PC-3 (cell line): Measurements from ENCODE around the gene PCNT. TPM values are rescaled to one million over a fixed set of nuclear protein-coding genes. Genes with fewer than 3 reads are reported as not detected.

ENCODE experiments used
- ATAC-seq: fragments of 200-7000 bp; cut with Tn5 transposase; 2 replicates; pipeline ENCODE4 v1.9.1; 2020; ENCODE audit warnings: mild to moderate bottlenecking, moderate library complexity
- BruUV-seq: library from RNA; stranded (reverse); fragments of 400-500 nt; replicated peaks from 2 replicates; lab custom pipeline; 2021; lab: Mats Ljungman, UMichigan
- CTCF ChIA-PET: fragments of 300-600 bp; sonication (Branson Sonifier 250); formaldehyde crosslinking; loops from one replicate; lab custom pipeline; 2022; ENCODE audit warnings: antibody characterized with exemption; lab: Charles Lee
- POLR2A ChIA-PET: fragments of 300-600 bp; sonication (Branson Sonifier 250); formaldehyde crosslinking; loops from one replicate; lab custom pipeline; 2022; ENCODE audit warnings: antibody characterized with exemption; ENCODE audit not compliant: unreplicated experiment; lab: Charles Lee
- DNase-seq: peaks from one replicate; pipeline ENCODE4 v3.0.0-alpha.2; 2015
- H2AFZ ChIP-seq: fragments of 300-600 bp; sonication (generic); 2 replicates; pipeline ENCODE4 v1.6.0; 2016; ENCODE audit warnings: antibody characterized with exemption, low read length
- H3F3A ChIP-seq: fragments of 300-600 bp; sonication (generic); one replicate; pipeline ENCODE4 v1.6.0; 2017; ENCODE audit warnings: antibody characterized with exemption, low read length, control low read depth, mild to moderate bottlenecking; ENCODE audit not compliant: unreplicated experiment
- H3K27ac ChIP-seq: fragments of 300-600 bp; sonication (generic); 2 replicates; pipeline ENCODE4 v1.5.1; 2016; ENCODE audit warnings: mild to moderate bottlenecking, low read length
- H3K27me3 ChIP-seq: fragments of 300-600 bp; sonication (generic); 2 replicates; pipeline ENCODE4 v1.6.1; 2016; ENCODE audit warnings: low read length, mixed read lengths
- H3K36me3 ChIP-seq: fragments of 300-600 bp; sonication (generic); 2 replicates; pipeline ENCODE4 v1.6.1; 2016; ENCODE audit warnings: low read depth, mixed run types, low read length, mixed read lengths
- H3K4me1 ChIP-seq: fragments of 300-600 bp; sonication (generic); 2 replicates; pipeline ENCODE4 v1.5.1; 2016; ENCODE audit warnings: low read length; ENCODE audit not compliant: insufficient read depth
- H3K4me2 ChIP-seq: fragments of 300-600 bp; sonication (generic); 2 replicates; pipeline ENCODE4 v1.6.0; 2016; ENCODE audit warnings: low read length
- H3K4me3 ChIP-seq: fragments of 300-600 bp; sonication (generic); 2 replicates; pipeline ENCODE4 v1.5.1; 2016; ENCODE audit warnings: mild to moderate bottlenecking, low read length, mixed read lengths
- H3K79me2 ChIP-seq: fragments of 300-600 bp; sonication (generic); 2 replicates; pipeline ENCODE4 v1.6.1; 2017; ENCODE audit warnings: low read length, mixed read lengths
- H3K9ac ChIP-seq: fragments of 300-600 bp; sonication (generic); 2 replicates; pipeline ENCODE4 v1.6.0; 2016; ENCODE audit warnings: mild to moderate bottlenecking, low read length
- H3K9me2 ChIP-seq: fragments of 300-600 bp; sonication (generic); replicated peaks from 2 replicates; pipeline ENCODE4 v1.6.1; 2016; ENCODE audit warnings: mixed run types, low read length, mixed read lengths
- H3K9me3 ChIP-seq: fragments of 300-600 bp; sonication (generic); 2 replicates; pipeline ENCODE4 v1.6.1; 2016; ENCODE audit warnings: low read length, mixed read lengths
- H4K20me1 ChIP-seq: fragments of 300-600 bp; sonication (generic); 2 replicates; pipeline ENCODE4 v1.6.1; 2016; ENCODE audit warnings: low read length, mixed read lengths
- EZH2 ChIP-seq: fragments of 300-600 bp; sonication (generic); IDR thresholded peaks from one replicate; pipeline ENCODE4 v1.6.1; 2017; ENCODE audit warnings: antibody characterized with exemption, mild to moderate bottlenecking, low read length; ENCODE audit not compliant: unreplicated experiment
- EZH2phosphoT487 ChIP-seq: fragments of 300-600 bp; sonication (generic); IDR thresholded peaks from 2 replicates; pipeline ENCODE4 v1.6.1; 2018; ENCODE audit warnings: mild to moderate bottlenecking, antibody characterized with exemption, low read length, borderline replicate concordance
- intact Hi-C: fragments of 100-400 bp; cut with micrococcal nuclease; formaldehyde crosslinking; loops from 2 replicates; pipeline ENCODE4 v1.9.0; 2023
- total RNA-seq: library from RNA; depleted of rRNA; stranded (reverse); fragments of >200 nt; gene quantifications from 2 replicates; pipeline ENCODE4 v1.2.3, GENCODE V29; 2014
- TF ChIP-seq, protein P1 (sequence below): fragments of 300-600 bp; sonication (generic); conservative IDR thresholded peaks from 2 replicates; pipeline ENCODE4 v1.5.1; 2017; ENCODE audit warnings: antibody characterized with exemption, low read depth, mild to moderate bottlenecking, low read length

The PCNT gene
- total RNA-seq, 1 experiment from 2014 or later, result 51.4 TPM

DNA sequence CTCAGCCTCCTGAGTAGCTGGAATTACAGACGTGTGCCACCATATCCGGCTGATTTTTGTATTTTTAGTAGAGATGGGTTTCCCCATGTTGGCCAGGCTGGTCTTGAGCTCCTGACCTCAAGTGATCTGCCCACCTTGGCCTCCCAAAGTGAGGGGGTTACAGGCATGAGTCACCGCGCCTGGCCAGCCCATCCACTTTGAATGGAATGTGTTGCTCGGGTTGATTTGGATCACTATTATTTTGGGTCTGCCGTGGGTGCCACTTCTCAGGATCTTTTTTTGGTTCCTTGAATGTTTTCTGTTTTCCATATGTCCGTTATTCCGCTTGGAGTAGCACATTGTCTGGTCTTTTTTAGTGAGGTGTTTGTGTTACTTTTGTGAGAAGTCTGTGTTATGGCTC lies 17.0 kb downstream of the PCNT start:
- Histone ChIP-seq H3K9ac (no peak overlapping the region), H3K79me2 (peaks cover 67% of the 10 kb centered on the region), H3K4me1 (no peaks in the 10 kb centered on the region), H3K9me3 (no peaks in the 10 kb centered on the region), H3K27ac (no peak overlapping the region), H3K27me3 (no peaks in the 10 kb centered on the region), H3K36me3 (peaks cover 44% of the 10 kb centered on the region), H2AFZ (no peak overlapping the region), H3F3A (no peaks in the 10 kb centered on the region), H3K4me2 (no peak overlapping the region), H3K4me3 (no peak overlapping the region), H4K20me1 (no peaks in the 10 kb centered on the region), H3K9me2 (no peaks in the 10 kb centered on the region)
- TF ChIP-seq EZH2phosphoT487, result no peak
- TF ChIP-seq, protein P1, sequence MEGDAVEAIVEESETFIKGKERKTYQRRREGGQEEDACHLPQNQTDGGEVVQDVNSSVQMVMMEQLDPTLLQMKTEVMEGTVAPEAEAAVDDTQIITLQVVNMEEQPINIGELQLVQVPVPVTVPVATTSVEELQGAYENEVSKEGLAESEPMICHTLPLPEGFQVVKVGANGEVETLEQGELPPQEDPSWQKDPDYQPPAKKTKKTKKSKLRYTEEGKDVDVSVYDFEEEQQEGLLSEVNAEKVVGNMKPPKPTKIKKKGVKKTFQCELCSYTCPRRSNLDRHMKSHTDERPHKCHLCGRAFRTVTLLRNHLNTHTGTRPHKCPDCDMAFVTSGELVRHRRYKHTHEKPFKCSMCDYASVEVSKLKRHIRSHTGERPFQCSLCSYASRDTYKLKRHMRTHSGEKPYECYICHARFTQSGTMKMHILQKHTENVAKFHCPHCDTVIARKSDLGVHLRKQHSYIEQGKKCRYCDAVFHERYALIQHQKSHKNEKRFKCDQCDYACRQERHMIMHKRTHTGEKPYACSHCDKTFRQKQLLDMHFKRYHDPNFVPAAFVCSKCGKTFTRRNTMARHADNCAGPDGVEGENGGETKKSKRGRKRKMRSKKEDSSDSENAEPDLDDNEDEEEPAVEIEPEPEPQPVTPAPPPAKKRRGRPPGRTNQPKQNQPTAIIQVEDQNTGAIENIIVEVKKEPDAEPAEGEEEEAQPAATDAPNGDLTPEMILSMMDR, result no peak
- TF ChIP-seq EZH2, result no peak
- ChIA-PET POLR2A (no interaction called here), CTCF (no interaction called here)
- intact Hi-C loops, result no loop called here
- BruUV-seq, result no TSS peak
- DNase-seq, result no peak
- ATAC-seq, result no peak

DNA sequence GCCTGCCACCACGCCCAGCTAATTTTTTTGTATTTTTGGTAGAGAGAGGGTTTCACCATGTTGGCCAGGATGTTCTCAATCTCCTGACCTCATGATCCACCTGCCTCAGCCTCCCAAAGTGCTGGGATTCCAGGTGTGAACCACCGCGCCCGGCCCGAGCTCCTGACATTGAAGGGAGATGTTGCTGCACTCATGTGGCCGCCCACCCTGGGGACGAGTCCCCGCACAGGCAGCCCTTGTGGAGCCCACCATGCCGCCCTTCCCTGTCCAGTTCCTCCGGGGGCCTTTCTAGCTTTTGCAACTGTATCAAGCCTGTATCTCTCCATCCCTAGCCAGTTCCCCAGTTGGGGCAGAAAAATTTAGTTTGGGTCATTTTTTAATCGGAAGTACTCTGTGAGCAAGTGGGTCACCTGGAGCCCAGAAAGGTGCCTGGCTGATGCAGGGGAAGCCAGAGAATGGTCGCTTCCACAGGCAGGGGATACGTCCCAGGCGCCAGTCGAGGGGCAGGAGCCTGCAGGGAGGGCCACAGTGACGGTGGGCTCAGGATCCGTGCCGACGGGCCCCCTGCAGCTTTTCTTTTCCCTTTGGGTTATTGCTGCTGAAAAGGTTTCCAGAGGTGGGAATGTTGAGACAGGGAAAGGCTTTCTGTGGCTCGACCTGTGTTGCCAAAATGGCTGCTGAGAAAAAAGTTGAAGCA lies 20.4 kb downstream of the PCNT start:
- ATAC-seq (no peak), DNase-seq (no peak)
- no peak for TF ChIP-seq EZH2phosphoT487
- no peak for TF ChIP-seq EZH2
- TF ChIP-seq, protein P1, result no peak
- BruUV-seq, result no TSS peak
- no peaks in the 10 kb centered on the region for H3K27me3 ChIP-seq
- H3F3A ChIP-seq, result no peaks in the 10 kb centered on the region
- H3K4me1 ChIP-seq, result no peaks in the 10 kb centered on the region
- ChIA-PET POLR2A (no interaction called here), CTCF (no interaction called here)
- intact Hi-C loops, result no loop called here
- H3K36me3 ChIP-seq, result peaks cover 37% of the 10 kb centered on the region
- H3K9ac ChIP-seq, result no peak overlapping the region
- H3K79me2 ChIP-seq, result peaks cover 58% of the 10 kb centered on the region
- no peak overlapping the region for H2AFZ ChIP-seq
- no peaks in the 10 kb centered on the region for H4K20me1 ChIP-seq
- no peaks in the 10 kb centered on the region for H3K9me2 ChIP-seq
- no peak overlapping the region for H3K27ac ChIP-seq
- no peak overlapping the region for H3K4me3 ChIP-seq
- H3K9me3 ChIP-seq, result no peaks in the 10 kb centered on the region
- no peak overlapping the region for H3K4me2 ChIP-seq

GRCh38 chr21:46345861-46346260 lies 21.9 kb downstream of the PCNT start:
- intact Hi-C loops, result no loop called here
- Histone ChIP-seq H3K9me2 (no peaks in the 10 kb centered on the region), H3F3A (no peaks in the 10 kb centered on the region), H3K27me3 (no peaks in the 10 kb centered on the region), H3K4me2 (no peak overlapping the region), H3K36me3 (peaks cover 38% of the 10 kb centered on the region), H4K20me1 (no peaks in the 10 kb centered on the region), H3K27ac (no peak overlapping the region), H3K9me3 (no peaks in the 10 kb centered on the region), H2AFZ (no peak overlapping the region), H3K4me3 (no peak overlapping the region), H3K79me2 (peaks cover 45% of the 10 kb centered on the region), H3K4me1 (no peaks in the 10 kb centered on the region), H3K9ac (no peak overlapping the region)
- ChIA-PET CTCF (no interaction called here), POLR2A (no interaction called here)
- TF ChIP-seq, protein P1, result no peak
- no peak for TF ChIP-seq EZH2phosphoT487
- BruUV-seq, result no TSS peak
- DNase-seq (no peak), ATAC-seq (no peak)
